KMS-11 (cell line): ENCODE results near the gene LGALS9B.
"Not testable (repeated sequence)": the region's sequence is repeated elsewhere in the genome, so short reads cannot be mapped to it uniquely, and the experiment has no call there.

ENCODE experiments used
- H2AFZ ChIP-seq: fragments of 200-600 bp; sonication (generic); 2 replicates; pipeline ENCODE4 v1.6.1; 2016; ENCODE audit warnings: antibody characterized with exemption, mixed run types, low read depth
- H3K27ac ChIP-seq: fragments of 200-600 bp; sonication (generic); 2 replicates; pipeline ENCODE4 v1.6.1; 2016; ENCODE audit warnings: mild to moderate bottlenecking, mixed run types
- H3K27me3 ChIP-seq: fragments of 200-600 bp; sonication (generic); 2 replicates; pipeline ENCODE4 v1.6.1; 2017; ENCODE audit warnings: mild to moderate bottlenecking, low read depth, mixed run types, moderate library complexity; ENCODE audit not compliant: insufficient read depth
- H3K36me3 ChIP-seq: fragments of 200-600 bp; sonication (generic); 2 replicates; pipeline ENCODE4 v1.6.1; 2017; ENCODE audit warnings: mild to moderate bottlenecking, mixed run types; ENCODE audit not compliant: insufficient read depth
- H3K4me1 ChIP-seq: fragments of 200-600 bp; sonication (generic); 2 replicates; pipeline ENCODE4 v1.6.1; 2016; ENCODE audit warnings: mild to moderate bottlenecking, low read depth, mixed run types; ENCODE audit not compliant: poor library complexity, severe bottlenecking
- H3K4me2 ChIP-seq: fragments of 200-600 bp; sonication (generic); 2 replicates; pipeline ENCODE4 v1.7.0; 2016; ENCODE audit warnings: mild to moderate bottlenecking, mixed run types
- H3K4me3 ChIP-seq: fragments of 200-600 bp; sonication (generic); IDR thresholded peaks from 2 replicates; pipeline ENCODE4 v1.6.1; 2017; ENCODE audit warnings: low read depth, low read length, mixed read lengths; ENCODE audit not compliant: insufficient read depth
- H3K79me2 ChIP-seq: fragments of 200-600 bp; sonication (generic); 2 replicates; pipeline ENCODE4 v1.6.1; 2016; ENCODE audit warnings: low read depth, mixed run types; ENCODE audit not compliant: insufficient read depth
- H3K9ac ChIP-seq: fragments of 200-600 bp; sonication (generic); 2 replicates; pipeline ENCODE4 v1.6.1; 2016; ENCODE audit warnings: mild to moderate bottlenecking, mixed run types
- H4K20me1 ChIP-seq: fragments of 200-600 bp; sonication (generic); 2 replicates; pipeline ENCODE4 v1.6.1; 2016; ENCODE audit warnings: mild to moderate bottlenecking, mixed run types; ENCODE audit not compliant: insufficient read depth

The LGALS9B gene

DNA sequence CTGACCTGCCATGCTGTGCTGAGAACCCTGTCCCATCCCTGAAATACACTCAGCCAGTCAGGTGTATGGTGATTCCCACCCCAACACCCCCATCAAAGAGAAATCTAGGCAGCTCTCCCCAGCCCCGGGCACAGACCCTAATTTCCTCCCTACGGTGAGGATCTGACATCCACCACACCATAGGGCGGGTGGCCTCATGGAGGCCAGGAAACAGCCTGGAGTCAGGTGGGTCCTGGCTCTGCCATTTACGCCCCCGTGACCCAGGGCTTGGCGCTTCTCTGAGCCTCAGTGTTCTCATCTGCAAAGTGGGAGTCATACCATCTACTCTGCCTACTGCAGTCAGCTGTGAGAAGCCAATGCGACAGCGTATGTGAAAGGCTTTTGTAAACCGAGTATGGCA is 27.4 kb upstream of the LGALS9B start:
- not testable (repeated sequence) for H3K79me2 ChIP-seq, H3K9ac ChIP-seq, H2AFZ ChIP-seq, H3K27ac ChIP-seq, H3K27me3 ChIP-seq, H3K4me2 ChIP-seq, H3K4me1 ChIP-seq, H4K20me1 ChIP-seq, H3K36me3 ChIP-seq, H3K4me3 ChIP-seq

DNA sequence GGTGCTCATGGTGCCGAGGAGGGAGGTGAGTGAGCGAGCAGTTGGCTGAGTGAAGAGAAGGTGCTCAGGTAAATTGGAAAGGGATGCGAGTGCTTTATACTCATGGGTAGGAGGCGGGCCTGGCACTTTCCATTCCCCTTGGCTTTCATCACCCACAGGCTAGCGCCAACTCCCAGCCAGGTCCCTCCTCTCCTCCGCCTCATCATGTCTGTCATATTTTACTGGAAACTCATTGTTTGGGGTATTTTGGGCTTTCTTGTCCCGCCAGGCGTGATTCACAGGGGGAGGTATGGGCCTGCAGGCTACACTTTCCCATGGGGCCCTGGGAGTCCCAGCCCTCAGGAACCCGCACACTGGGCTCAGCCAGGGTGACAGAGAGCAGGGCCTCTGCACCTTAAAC is 26.8 kb upstream of the LGALS9B start:
- H3K4me3 ChIP-seq, H3K4me1 ChIP-seq, H2AFZ ChIP-seq, H4K20me1 ChIP-seq, H3K4me2 ChIP-seq, H3K27me3 ChIP-seq, H3K27ac ChIP-seq, H3K9ac ChIP-seq, H3K36me3 ChIP-seq, H3K79me2 ChIP-seq: not testable (repeated sequence)

GRCh38 chr17:20492971-20493370 is 25.6 kb upstream of the LGALS9B start:
- not testable (repeated sequence) for H4K20me1 ChIP-seq, H3K27me3 ChIP-seq, H3K27ac ChIP-seq, H3K4me3 ChIP-seq, H3K4me2 ChIP-seq, H3K36me3 ChIP-seq, H3K79me2 ChIP-seq, H3K9ac ChIP-seq, H2AFZ ChIP-seq, H3K4me1 ChIP-seq

DNA sequence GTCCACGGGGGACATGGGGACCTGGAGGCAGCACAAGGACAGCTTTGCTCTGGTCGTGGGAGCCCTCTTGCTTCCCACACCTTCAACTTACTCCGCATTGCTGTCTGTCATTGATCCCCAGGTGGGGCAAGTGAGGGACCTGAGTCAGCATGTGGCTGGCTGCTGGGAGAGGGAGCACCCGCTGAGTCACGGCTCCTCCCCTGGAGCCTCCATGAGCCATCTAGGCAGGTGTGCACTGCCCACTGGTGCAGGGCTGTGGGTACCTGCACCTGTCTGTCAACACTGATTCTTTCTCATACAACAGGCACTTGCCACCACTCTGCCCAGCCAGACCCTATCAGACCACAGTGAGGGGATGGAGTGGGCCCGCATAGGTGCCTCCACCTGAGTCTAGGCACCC is 24.8 kb upstream of the LGALS9B start:
- H3K4me3 ChIP-seq, H3K79me2 ChIP-seq, H3K27ac ChIP-seq, H3K4me2 ChIP-seq, H3K27me3 ChIP-seq, H3K36me3 ChIP-seq, H2AFZ ChIP-seq, H4K20me1 ChIP-seq, H3K9ac ChIP-seq, H3K4me1 ChIP-seq: not testable (repeated sequence)

DNA sequence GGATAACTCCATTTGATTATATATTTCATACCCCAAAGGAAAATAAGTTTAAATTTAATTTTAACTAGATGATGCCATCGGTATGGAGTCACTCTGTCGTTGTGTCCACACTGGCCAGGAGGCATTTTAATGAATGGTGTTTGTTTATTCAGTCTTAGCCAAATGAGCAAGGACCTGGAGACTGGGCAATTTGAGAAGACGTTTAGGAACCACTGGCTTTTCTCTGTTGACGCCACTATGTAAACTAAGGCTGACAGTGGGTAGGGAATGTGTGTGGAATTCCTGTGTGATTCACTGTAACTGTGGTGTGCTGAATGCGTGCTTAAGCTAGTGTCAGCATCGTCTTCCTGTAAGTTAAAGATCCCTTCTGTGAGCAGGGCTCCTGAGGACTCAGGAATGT is 17.6 kb upstream of the LGALS9B start:
- H3K4me2 ChIP-seq, H4K20me1 ChIP-seq, H3K4me3 ChIP-seq, H2AFZ ChIP-seq, H3K9ac ChIP-seq, H3K27me3 ChIP-seq, H3K4me1 ChIP-seq, H3K27ac ChIP-seq, H3K79me2 ChIP-seq, H3K36me3 ChIP-seq: not testable (repeated sequence)

- H3K27me3 ChIP-seq, H3K27ac ChIP-seq, H3K4me2 ChIP-seq, H3K4me3 ChIP-seq, H3K4me1 ChIP-seq, H4K20me1 ChIP-seq, H3K36me3 ChIP-seq, H2AFZ ChIP-seq, H3K79me2 ChIP-seq, H3K9ac ChIP-seq: not testable (repeated sequence)
Measured at GRCh38 chr17:20479889-20480591, 12.7 kb upstream of the LGALS9B start.

GRCh38 chr17:20477398-20478071 is 10.2 kb upstream of the LGALS9B start:
- H3K79me2 ChIP-seq, H3K9ac ChIP-seq, H3K4me2 ChIP-seq, H3K4me1 ChIP-seq, H4K20me1 ChIP-seq, H3K27ac ChIP-seq, H3K36me3 ChIP-seq, H3K27me3 ChIP-seq, H2AFZ ChIP-seq, H3K4me3 ChIP-seq: not testable (repeated sequence)

GRCh38 chr17:20475137-20475831 is 7.9 kb upstream of the LGALS9B start:
- not testable (repeated sequence) for H3K4me2 ChIP-seq, H3K4me1 ChIP-seq, H3K79me2 ChIP-seq, H4K20me1 ChIP-seq, H3K36me3 ChIP-seq, H2AFZ ChIP-seq, H3K27me3 ChIP-seq, H3K4me3 ChIP-seq, H3K27ac ChIP-seq, H3K9ac ChIP-seq

- H3K36me3 ChIP-seq, H3K27ac ChIP-seq, H3K4me3 ChIP-seq, H3K4me1 ChIP-seq, H4K20me1 ChIP-seq, H3K27me3 ChIP-seq, H3K4me2 ChIP-seq, H3K9ac ChIP-seq, H2AFZ ChIP-seq, H3K79me2 ChIP-seq: not testable (repeated sequence)
Measured at GRCh38 chr17:20474081-20474480, 6.7 kb upstream of the LGALS9B start.

DNA sequence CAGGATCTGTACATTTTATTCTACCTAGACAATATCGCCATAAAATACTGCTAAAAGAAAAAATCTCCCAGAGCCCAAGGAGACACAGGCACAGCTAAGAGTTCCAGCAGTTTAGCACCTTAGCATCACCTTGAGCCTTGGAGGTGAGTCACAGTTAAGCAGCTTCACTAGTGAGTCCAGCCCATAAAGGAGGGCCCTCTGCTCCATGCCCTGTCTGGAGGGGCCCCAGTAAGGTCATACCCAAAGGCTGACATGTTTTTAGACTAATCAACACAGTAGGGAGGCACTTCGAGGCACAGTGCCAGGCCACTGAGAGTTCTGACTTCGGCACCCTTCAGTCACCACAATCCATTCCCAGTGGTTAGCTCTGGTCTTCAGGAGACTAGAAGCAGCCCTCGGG is 2.6 kb upstream of the LGALS9B start:
- not testable (repeated sequence) for H3K4me3 ChIP-seq, H4K20me1 ChIP-seq, H2AFZ ChIP-seq, H3K9ac ChIP-seq, H3K79me2 ChIP-seq, H3K27ac ChIP-seq, H3K4me1 ChIP-seq, H3K27me3 ChIP-seq, H3K36me3 ChIP-seq, H3K4me2 ChIP-seq
